HG03039 (cell line): ENCODE data around the gene CEP128.

Experiments
- ATAC-seq: cut with Tn5 transposase; IDR thresholded peaks from one replicate; pipeline ENCODE4 v1.9.1; 2021; ENCODE audit warnings: mild to moderate bottlenecking, moderate library complexity; ENCODE audit not compliant: unreplicated experiment

Gene CEP128

DNA sequence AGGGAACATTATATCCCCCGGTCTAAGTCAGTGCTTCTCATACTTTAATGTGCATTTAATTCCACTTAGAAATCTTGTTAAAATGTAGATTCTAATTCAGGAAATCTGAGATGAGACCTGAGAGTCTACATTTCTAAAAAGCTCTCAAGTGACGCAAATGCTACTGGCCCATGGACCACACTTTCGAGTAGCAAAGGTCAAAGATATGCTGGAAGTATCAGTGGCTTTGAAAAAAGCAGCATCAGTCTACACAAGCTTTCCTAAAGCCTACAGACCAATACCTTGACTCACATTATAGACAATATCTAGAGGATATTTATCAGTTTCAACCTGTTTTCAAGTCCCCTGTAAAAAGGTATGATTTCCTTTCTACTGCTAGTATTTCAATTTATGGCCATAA, 248.6 kb downstream of the CEP128 start:
- no peak for ATAC-seq

DNA sequence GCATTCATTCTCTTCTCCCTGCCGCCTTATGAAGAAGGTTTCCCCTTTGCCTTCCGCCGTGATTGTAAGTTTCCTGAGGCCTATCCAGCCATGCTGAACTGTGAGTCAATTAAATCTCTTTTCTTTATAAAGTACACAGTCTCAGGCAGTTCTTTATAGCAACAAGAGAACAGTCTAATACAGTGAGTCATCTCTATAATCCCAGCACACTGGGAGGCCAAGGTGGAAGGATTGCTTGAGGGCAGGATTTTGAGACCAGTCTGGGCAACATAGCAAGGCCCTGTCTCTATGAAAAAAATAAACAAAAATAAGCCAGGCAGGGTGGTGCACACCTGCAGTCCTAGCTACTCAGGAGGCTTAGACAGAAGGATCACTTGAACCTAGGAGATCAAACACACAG, 259.9 kb downstream of the CEP128 start:
- ATAC-seq = no peak

DNA sequence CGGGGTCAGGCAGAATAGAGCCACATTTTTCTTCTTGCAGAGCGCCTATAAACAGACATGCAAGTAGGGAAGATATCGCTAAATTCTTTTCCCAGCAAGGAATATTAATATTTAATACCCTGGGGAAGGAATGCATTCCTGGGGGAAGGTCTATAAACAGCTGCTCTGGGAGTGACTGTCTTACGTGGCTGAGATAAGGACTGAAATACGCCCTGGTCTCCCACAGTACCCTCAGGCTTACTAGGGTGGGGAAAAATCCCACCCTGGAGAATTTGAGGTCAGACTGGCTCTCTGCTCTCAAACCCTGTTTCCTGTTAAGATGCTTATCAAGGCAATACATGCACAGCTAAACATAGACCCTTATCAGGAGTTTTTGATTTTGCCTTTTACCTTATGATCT, 262.3 kb downstream of the CEP128 start:
- no peak for ATAC-seq

DNA sequence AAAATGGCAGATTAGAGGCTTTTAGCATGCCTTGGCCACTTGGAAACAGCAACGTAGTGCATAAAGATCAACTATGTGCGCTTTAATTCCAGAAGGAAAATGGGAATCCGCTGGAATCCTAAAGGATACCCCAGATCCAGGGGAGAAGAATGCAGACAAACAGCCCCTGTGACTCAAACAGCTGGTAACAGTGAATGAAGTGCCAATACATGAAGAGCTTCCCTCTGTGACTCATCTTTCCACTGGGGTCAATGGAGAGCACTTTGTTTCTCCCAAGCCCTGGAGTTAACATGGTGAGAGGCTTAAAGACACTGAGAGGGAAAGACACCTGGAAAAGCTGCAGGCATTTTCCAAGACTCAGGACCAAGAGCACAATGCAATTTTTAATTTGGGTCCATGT, 263.1 kb downstream of the CEP128 start:
- ATAC-seq = no peak

DNA sequence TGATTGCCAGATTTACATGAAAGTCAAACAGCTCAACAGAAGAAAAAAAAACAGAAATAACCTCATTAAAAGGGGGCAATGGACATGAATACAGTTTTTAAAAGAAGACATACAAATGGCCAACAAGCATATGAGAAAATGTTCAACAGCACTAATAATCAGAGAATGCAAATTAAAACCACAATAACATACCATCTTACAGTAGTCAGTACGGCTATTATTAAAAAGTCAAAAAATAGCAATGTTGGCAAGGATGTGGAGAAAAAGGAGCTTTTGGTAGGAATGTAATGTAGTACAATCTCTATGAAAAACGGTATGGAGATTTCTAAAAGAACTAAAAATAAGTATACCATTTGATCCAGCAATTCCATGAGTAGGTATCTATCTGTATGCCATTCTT, 272.1 kb downstream of the CEP128 start:
- ATAC-seq = no peak

DNA sequence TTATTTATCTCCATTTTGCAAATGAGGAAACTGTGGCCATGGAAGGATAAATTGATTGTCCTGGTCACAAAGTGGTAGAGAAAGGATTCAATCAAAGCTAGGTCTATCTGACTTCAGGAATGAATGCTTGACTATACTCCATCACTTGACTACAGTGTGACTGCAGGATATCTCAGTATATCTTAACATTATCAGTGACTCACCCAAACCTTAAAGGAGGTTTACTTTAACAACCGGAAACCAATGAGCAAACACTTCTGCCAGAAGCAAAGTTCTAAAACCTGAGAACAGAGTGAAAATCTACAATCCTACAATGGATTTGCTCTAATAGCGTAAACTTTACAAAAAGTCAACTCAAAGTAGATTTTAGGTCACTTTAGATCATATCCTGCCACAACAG, 277.0 kb downstream of the CEP128 start:
- ATAC-seq = no peak

DNA sequence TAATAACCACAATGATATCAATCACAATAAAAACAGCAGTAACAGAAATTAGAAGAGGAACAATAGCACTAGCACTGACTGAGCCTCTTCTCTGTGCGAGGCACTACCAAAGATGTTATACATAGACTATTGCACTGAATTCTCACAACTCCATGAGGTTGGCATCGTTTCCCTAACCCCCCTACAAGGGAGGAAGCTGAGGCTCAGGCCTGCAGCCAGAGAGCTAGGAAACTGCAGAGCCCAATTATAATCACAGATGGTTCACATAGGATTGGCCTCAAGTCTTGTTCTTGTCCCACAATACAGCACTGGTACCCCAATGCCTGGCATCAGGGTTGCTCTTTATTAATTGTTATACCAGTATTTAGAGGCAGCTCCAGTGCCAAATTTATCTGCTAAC, 278.0 kb downstream of the CEP128 start:
- ATAC-seq = no peak

DNA sequence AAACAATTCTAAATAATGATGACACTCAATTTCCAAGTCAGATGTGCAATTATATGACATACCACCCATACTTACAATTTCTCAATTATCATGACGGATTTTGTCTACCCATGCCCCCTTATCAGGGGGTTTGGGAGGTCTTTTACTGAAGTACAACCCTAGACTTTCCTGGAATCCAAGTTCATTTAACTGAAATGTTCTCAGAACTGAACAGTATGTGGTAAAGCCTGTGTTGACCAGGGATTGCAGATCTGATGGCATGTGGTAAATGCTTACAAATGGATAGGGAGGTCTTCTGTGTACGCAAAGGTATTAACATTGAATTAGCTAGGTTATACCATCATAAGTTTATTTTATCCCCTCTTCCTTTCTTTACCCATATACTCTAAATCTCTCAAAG, 281.8 kb downstream of the CEP128 start:
- no peak for ATAC-seq

DNA sequence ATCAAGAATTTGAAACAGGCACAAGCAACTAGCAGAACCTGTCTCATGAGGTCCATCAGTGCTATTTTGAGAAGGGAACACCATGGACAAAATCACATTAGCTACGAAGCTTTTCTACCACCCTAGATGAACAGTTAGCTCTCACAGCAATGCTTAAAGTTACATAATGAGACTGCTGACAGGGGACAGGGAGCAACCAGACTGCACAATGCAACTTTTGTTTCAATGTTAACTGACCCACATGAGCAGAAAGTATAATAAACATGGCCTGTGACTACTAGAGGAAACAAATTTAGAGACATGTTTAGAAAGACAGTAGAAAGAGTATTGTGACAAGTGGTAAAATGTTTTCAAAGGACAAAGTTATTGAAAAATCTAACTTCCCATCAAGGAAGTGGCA, 282.8 kb downstream of the CEP128 start:
- ATAC-seq = no peak

DNA sequence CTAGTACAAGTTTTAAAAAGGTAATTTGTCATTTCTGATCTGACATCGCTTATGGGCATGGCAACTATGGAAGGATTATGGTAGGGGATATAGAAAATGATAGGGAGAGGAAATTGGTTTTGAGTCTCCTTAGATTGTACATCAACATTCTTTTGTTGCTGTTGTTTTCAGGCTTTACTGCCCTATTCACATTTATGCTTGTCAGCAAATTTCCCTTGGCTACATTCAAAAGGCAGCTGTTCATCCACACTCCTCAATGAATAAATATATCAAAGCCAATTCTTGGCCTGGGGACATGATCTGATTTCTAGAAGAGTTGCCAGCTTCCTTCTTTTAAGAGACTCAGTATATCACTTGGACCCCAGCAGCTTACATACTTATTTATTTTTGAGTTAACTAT, 283.4 kb downstream of the CEP128 start:
- no peak for ATAC-seq

DNA sequence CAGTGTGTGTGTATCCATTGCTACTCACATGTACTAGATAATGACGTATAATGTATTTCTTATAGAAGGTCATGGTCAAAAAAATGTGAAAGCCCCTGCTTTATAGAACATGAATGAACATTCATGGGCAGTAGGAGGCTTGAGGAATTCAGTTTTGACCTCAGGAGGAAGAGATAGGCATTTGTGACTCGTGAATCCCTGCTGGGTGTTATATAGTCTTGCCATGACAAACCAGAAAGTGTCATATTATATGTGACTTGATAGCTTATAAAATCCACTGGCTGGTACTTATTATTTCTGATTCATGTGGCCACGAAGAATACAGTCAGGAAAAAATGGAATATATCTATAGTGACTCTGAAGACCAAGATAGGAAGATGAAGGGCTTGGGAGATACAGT, 287.6 kb downstream of the CEP128 start:
- no peak for ATAC-seq

DNA sequence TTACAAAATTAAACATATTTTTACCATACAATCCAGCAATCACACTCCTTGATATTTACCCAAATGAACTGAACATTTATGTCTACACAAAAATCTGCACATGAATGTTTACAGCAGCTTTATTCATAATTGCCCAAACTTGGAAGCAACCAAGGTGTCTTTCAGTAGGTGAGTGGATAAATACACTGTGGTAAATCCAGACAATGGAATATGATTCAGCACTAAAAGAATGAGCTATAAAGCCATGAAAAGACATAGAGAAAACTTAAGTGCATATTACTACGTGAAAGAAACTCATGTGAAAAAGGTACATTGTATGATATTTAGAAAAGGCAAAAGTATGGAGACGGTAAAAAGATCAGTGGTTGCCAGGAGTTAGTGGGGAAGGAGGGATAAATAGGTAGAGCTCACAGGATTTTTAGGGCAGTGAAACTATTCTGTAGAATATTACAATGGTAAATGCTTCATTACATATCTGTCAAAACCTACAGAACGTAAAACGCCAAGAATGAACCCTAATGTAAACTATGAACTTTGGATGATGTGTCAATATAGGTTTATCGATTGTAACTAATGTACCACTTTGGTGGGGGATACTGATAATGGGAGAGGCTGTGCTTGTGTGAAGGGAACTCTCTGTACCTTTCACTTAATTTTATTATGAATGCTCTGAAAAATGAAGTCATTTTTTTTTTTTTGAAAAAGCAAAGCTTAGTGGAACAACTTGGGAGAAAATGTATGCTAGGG, 295.7 kb downstream of the CEP128 start:
- ATAC-seq = no peak

DNA sequence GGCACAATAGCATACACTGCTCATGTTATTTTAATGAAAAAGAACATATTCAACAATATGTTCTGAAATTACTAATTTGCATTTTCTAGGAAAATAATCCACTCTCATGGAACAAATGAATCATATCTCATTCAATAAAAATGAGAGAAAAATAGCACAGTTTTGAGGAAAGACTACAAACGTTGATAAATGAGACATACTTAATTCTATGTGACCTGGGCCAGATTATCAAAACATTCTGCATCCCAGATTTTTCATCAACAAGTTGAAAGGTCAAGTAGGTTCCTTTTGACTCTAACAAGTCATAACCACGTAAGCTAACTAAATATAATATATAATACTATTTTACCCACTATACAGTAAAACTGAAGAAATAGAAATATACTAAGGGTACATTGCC, 296.7 kb downstream of the CEP128 start:
- no peak for ATAC-seq

DNA sequence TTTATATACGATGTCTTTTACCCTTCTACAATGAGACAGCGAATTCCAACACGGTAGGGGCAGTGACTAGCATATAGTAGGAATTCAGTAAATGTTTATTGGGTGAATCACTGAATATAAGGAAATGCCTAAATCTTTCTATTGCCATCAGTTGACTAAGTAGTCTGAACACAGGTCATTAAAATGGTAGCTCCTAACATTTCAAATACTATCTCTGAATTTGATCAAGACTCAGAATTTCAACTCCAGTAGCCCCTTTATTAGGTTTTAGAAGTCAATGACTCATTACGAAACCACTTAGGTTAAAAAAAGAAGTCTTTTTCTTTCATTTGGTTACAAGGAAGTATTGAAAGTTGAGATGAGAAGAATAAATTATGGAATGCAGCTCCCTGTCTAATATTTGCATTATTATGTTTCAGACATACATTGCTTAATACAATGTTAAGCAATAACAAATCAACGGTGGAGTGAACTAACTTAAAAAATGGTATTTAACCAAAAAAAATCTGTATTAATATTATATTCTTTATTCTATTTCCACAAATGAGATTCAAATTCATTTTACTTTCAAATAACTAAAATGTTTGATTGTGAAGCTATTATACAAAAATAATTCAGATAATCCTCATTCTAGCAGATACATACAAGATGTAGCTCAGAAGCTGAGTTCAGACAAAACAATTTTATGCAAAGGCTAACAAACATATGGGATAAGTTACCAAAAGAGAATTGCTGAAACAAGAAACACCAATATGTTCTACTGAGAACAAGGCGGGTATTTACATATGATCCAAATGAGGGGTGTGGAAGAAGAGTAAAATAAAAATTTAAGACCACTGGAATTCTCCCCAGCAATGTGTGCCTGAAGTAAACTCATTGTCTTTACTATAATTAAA, 302.7 kb downstream of the CEP128 start:
- ATAC-seq = no peak

DNA sequence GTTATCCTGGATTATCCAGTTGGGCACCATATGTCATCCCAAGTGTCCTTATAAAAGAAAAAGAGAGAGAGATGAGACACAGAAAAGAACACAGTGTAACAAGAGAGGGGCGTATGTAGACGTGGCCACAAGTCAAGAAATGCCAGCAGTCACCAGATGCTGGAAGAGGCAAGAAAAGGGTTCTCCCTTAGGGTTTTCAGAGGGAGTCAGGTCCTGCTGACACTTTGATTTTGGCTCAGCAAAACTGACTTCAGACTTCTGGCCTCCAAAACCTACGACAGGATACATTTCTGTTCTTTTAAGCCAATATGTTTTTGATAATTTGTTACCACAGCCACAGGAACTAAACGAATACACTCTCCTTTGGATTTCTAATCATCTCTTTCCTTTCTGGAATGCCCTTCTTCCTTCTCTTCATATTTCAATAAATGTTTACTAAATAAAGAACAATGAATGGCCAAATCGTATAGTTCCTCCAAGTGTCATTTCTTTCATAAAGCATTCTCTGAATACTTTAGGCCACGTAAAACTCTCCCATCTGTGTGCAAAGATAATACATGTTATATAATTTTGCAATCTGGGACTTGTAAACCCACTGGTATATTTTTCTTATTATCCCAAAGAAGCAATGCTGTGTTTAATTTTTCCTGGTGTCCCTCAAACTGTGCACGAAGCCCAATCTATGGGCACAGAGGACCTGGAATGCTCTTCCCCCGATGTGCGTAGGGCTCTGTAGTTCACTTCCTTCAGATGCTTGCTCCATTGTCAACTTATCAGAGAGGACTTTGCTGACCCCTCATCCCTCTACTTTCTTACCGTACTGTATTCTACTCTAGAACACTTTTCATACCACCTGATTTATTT, 303.6 kb downstream of the CEP128 start:
- no peak for ATAC-seq

DNA sequence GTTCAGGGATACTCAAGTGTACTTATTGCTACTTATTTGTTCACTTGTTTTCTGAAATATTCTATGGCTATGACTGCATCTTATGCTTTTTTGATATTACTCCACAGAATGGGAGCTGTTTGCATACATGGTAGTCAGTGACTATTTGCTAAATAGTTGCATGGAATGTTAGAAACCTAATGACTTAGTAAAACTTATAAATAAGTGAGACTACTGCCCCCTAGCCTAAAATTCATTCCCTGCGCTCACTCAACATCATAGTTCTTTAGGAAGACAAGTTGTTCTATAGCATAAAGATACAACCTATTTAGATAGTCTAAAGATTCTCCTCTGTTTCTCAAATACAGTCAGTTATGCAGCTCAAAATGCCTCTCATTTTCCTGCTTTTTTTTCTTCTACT, 305.5 kb downstream of the CEP128 start:
- ATAC-seq = no peak

DNA sequence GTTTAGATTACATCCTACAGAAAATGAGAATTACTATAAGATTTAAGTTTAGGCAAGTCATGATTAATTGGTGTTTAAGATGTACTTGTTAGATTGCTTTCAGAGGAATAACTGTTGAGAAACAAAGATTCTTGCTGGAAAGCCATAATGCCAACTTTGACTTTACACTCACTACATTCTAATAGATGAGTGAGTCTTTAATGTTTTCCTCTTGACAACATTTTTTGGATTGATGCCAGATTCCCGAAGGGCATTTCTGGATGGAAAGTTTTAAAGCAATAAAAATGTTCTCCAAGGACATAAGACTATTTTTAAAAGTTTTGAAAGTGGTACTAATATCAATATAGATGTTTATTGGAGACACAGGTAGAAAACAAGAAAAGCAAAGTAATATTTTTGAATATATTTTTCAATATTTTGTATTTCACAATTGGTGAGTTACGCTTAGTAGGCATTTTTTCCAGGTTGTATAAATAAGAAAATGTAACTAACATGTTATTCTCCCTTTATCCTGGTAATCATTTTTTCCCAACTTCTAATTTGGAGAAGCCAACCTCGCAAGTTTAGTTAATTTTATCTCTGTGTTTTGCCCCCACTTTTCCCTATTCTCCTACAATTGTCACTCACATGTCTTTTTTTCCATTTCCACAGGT, 307.3 kb downstream of the CEP128 start:
- ATAC-seq = no peak

DNA sequence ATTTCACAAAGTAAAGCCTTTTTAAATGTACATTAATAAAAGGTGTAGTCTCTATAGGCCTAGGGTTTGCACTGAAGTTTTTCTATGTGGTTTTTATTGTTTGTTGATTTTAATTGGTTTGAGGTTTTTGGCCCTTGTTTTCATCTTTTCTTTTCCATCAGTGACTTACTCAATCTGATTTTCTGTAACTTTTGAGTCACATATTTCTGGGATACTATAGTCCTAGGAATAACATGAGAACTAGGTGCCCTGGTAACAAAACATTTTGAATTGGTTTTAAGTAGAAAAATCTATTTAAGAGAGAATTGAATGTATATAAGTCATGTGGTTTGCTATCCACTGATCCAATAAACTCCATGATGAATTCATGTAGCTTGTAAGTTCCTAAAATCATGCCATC, 311.9 kb downstream of the CEP128 start:
- ATAC-seq = no peak

DNA sequence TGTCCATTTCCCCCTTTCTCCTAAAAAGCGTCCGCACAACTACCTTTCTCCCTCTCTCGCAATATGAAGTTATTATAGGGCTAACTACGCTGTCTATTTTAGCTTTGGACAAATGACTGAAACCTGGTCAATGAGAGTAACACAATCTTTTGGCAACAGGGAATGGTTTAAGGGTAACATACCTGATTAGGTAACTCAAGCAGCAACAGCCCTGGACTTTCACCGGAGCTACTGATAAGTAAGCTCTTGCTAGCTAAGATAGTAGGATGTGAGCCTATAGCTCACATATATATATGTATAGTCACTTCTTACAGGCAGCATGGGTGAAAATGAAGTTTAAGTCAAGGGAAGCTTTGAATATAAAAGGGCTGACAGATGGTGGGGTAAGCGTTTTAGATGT, 313.0 kb downstream of the CEP128 start:
- no peak for ATAC-seq

DNA sequence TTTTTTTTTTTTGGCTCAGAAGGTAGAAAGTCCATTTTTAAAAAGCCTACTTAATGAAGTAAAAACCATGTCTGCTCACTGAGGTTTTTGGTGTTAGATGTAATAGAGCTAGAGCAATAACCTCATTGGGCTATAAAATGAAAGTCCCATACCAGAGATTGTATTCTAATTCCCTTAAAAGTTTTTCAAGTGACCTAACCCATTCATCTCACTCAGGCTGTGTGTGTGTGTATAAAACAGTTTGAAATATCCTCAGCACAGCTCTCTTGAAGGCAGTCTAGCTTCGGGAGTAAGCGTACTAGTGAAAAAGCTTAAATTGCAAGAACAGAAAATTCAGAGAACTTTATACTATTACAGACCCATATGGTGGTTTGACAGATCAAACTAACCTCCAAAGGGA, 313.8 kb downstream of the CEP128 start:
- ATAC-seq = no peak

DNA sequence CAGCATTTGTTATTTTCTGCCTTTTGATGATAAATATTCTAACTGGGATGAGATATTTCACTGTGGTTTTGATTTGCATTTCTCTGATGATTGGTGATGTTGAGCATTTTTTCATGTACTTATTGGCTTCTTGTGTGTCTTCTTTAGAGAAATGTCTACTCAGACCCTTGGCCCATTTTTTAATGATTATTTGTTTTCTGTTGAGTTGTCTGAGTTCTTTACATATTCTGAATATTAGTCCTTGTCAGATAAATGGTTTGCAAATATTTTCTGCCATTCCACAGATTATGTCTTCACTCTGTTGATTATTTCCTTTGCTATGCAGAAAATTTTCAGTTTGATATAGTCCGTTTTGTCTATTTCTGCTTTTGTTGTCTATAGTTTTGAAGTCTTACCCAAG, 317.0 kb downstream of the CEP128 start:
- no peak for ATAC-seq
